ENCODE results near the gene CFD.

DNA sequence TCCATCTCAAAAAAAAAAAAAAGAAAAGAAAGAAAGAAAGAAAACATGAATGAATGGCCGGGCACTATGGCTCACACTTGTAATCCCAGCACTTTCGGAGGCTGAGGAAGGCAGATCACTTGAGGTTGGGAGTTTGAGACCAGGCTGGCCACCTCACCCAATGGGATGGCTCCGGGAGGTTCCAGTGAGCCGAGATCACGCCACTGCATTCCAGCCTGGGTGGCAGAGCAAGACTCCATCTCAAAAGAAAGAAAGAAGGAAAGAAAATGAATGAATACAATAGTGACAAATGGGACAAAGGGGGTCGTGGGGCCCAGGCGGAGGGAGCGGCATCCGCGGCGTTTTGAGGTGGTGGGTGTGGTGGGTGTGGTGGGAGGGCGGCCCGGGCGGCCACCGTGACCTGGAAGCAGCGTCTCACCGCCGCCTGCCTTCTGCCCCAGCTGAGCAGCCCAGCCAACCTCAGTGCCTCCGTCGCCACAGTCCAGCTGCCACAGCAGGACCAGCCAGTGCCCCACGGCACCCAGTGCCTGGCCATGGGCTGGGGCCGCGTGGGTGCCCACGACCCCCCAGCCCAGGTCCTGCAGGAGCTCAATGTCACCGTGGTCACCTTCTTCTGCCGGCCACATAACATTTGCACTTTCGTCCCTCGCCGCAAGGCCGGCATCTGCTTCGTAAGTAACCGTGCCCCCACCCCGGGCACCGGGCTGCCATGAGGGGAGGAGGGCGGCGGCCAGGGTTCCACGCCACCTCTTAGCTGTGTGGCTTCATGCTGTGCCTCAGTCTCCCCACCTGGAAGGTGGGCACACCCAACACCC, 13.6 kb upstream of the CFD start:
- TF ChIP-seq, protein P1, sequence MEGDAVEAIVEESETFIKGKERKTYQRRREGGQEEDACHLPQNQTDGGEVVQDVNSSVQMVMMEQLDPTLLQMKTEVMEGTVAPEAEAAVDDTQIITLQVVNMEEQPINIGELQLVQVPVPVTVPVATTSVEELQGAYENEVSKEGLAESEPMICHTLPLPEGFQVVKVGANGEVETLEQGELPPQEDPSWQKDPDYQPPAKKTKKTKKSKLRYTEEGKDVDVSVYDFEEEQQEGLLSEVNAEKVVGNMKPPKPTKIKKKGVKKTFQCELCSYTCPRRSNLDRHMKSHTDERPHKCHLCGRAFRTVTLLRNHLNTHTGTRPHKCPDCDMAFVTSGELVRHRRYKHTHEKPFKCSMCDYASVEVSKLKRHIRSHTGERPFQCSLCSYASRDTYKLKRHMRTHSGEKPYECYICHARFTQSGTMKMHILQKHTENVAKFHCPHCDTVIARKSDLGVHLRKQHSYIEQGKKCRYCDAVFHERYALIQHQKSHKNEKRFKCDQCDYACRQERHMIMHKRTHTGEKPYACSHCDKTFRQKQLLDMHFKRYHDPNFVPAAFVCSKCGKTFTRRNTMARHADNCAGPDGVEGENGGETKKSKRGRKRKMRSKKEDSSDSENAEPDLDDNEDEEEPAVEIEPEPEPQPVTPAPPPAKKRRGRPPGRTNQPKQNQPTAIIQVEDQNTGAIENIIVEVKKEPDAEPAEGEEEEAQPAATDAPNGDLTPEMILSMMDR (IDR thresholded peaks at IDR 0.05): no peak
- no peak for TF ChIP-seq POLR2A (IDR thresholded peaks at IDR 0.05)
